ENCODE results near the gene RNF14. TPM values are rescaled to one million over a fixed set of nuclear protein-coding genes. Genes with fewer than 3 reads are reported as not detected.
"Not testable (repeated sequence)": the region's sequence is repeated elsewhere in the genome, so short reads cannot be mapped to it uniquely, and the experiment has no call there.

The RNF14 gene
- total RNA-seq (ENCODE audit: low replicate concordance), result 80.3 and 93.6 TPM in 2 replicates

GRCh38 chr5:141968914-141969608 is at the start of gene RNF14:
RNF14 (plus strand) TSS chr5:141969105; CDS start chr5:141973589, 4,484 bp downstream.
- DNase-seq (ENCODE audit: low read depth), result peak; percentile 87
- peak within 1 kb of the TSS; percentile 81 for H3K4me3 ChIP-seq (ENCODE audit: low read depth, low read length)
- TF ChIP-seq CTCF (IDR thresholded peaks at IDR 0.05; ENCODE audit: insufficient read depth, low read length), result peak; percentile 76

- TF ChIP-seq CTCF (IDR thresholded peaks at IDR 0.05; ENCODE audit: insufficient read depth, low read length), result no peak
- DNase-seq (ENCODE audit: low read depth), result no peak
- H3K4me3 ChIP-seq (ENCODE audit: low read depth, low read length), result no peak overlapping the region
Observed at GRCh38 chr5:141919218-141920119, 49.4 kb upstream of the RNF14 start.

GRCh38 chr5:141920771-141921170 is 48.1 kb upstream of the RNF14 start:
- H3K4me3 ChIP-seq (ENCODE audit: low read depth, low read length), result no peak overlapping the region
- TF ChIP-seq CTCF (IDR thresholded peaks at IDR 0.05; ENCODE audit: insufficient read depth, low read length), result no peak

GRCh38 chr5:141922827-141923447 is 46.0 kb upstream of the RNF14 start:
- not testable (repeated sequence) for DNase-seq (ENCODE audit: low read depth)
- H3K4me3 ChIP-seq (ENCODE audit: low read depth, low read length), result peak overlapping the region; percentile 83

More at GRCh38 chr5:141920771-141921170, 48.1 kb upstream of the RNF14 start:
- DNase-seq (ENCODE audit: low read depth), result no peak

GRCh38 chr5:141923448-141924313 is 45.2 kb upstream of the RNF14 start, which contains the start of gene DELE1:
DELE1 (plus strand) TSS chr5:141923871; CDS start chr5:141923942, 71 bp downstream.
- no peak for TF ChIP-seq CTCF (IDR thresholded peaks at IDR 0.05; ENCODE audit: insufficient read depth, low read length)
- DNase-seq (ENCODE audit: low read depth), result peak; percentile 92
- peak within 1 kb of the TSS; percentile 83 for H3K4me3 ChIP-seq (ENCODE audit: low read depth, low read length)

- DNase-seq (ENCODE audit: low read depth), result no peak
- H3K4me3 ChIP-seq (ENCODE audit: low read depth, low read length), result no peak overlapping the region
- no peak for TF ChIP-seq CTCF (IDR thresholded peaks at IDR 0.05; ENCODE audit: insufficient read depth, low read length)
Observed at GRCh38 chr5:141926434-141926833, 42.5 kb upstream of the RNF14 start.

Data from fibroblast of the aortic adventitia (primary cell).